ENCODE data around the gene PHACTR3. TPM values are rescaled to one million over a fixed set of nuclear protein-coding genes. Genes with fewer than 3 reads are reported as not detected.

The PHACTR3 gene
- total RNA-seq, 4 donors from 2014 or later = 0.54 to 0.81 (median 0.59) TPM; not detected in 1

DNA sequence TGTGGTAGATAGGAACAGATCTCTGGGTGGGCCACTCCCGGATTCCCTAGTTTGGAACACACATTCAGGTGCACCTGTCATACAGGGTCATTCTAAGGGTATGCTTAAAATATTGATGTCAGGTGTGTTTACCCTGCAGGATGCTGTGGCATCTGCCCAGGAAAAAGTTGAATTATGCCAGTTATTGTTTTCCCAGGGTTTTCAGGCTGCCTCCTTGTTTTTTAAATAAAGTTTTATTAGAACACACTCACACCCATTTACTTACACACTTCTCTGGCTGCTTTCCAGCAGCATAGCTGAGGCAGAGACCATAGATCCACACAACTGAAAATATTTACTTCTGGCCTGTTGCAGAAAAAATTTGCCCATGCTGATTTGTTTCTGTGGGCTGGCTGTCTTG, 76.5 kb downstream of the PHACTR3 start:
- Histone ChIP-seq H3K4me1 (peaks cover 0 to 18% (median 0%) of the 10 kb centered on the region in 3 donors), H3K4me3 (no peak overlapping the region), H3K36me3 (no peaks in the 10 kb centered on the region), H3K27me3 (peaks cover 38% of the 10 kb centered on the region), H3K27ac (no peak overlapping the region), H3K9me3 (no peaks in the 10 kb centered on the region)
- TF ChIP-seq EP300 (IDR thresholded peaks at IDR 0.05) (no peak), POLR2A (IDR thresholded peaks at IDR 0.05) (no peak), POLR2AphosphoS5 (IDR thresholded peaks at IDR 0.05) (no peak)
- TF ChIP-seq, protein P1, sequence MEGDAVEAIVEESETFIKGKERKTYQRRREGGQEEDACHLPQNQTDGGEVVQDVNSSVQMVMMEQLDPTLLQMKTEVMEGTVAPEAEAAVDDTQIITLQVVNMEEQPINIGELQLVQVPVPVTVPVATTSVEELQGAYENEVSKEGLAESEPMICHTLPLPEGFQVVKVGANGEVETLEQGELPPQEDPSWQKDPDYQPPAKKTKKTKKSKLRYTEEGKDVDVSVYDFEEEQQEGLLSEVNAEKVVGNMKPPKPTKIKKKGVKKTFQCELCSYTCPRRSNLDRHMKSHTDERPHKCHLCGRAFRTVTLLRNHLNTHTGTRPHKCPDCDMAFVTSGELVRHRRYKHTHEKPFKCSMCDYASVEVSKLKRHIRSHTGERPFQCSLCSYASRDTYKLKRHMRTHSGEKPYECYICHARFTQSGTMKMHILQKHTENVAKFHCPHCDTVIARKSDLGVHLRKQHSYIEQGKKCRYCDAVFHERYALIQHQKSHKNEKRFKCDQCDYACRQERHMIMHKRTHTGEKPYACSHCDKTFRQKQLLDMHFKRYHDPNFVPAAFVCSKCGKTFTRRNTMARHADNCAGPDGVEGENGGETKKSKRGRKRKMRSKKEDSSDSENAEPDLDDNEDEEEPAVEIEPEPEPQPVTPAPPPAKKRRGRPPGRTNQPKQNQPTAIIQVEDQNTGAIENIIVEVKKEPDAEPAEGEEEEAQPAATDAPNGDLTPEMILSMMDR (IDR thresholded peaks at IDR 0.05) = no peak
- WGBS, 2 donors (ENCODE audit: low coverage in 1 of 2) = 80 to 88% methylated on average over 1 of the region's 1 CpG
- no peak for ATAC-seq

DNA sequence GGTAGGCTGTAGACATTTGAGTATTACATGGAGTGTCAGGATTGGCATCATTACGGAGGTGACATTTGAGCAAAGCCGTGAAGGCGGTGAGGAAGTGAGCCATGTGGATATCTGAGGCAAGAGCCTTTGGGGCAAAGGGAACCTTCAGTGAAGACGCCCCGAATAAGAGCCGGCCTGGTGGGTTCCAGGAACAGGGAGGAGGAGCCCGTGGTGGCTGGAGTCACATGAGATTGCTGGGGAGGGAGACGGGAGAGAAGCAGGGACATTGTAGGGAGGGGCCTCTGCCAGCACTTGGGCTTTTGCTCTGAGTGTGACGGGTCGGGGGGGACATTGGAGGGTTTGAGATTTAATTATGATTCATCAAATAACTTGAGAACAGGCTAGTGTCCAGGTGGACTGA, 78.3 kb downstream of the PHACTR3 start:
- peaks cover 29% of the 10 kb centered on the region for H3K27me3 ChIP-seq
- no peak for ATAC-seq

DNA sequence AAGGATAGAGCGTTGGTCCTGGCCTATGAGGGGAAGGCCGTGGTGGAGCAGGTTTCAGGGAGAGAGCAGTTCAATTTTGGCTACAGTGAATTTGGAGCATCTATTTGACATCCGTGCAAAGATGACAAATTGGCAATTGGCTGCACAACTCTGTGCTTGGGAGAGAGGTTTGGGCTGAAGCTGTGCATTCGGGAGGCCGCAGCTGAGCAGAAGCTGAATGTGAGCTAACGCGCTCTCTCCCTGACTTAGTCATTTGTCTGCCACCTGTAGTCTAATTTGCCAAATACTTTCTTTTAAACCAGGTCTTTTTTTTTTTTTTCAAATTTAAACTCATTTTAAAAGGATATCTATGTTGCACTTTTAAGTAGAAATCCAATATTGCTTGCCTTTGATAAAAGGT, 78.8 kb downstream of the PHACTR3 start:
- Histone ChIP-seq H3K27ac (no peak overlapping the region), H3K36me3 (no peaks in the 10 kb centered on the region), H3K9me3 (no peaks in the 10 kb centered on the region), H3K27me3 (peaks cover 26% of the 10 kb centered on the region), H3K4me3 (no peak overlapping the region), H3K4me1 (peaks cover 0 to 6% (median 0%) of the 10 kb centered on the region in 3 donors)
- ATAC-seq = no peak
- TF ChIP-seq, protein P1 (IDR thresholded peaks at IDR 0.05) = no peak
- TF ChIP-seq POLR2A (IDR thresholded peaks at IDR 0.05) = no peak
- TF ChIP-seq POLR2AphosphoS5 (IDR thresholded peaks at IDR 0.05) = no peak
- TF ChIP-seq EP300 (IDR thresholded peaks at IDR 0.05) = no peak
- WGBS, 2 donors (ENCODE audit: low coverage in 1 of 2) = 87 to 89% methylated on average over 7 of the region's 7 CpGs

More for the DNA sequence above, 78.3 kb downstream of the PHACTR3 start:
- no peaks in the 10 kb centered on the region for H3K9me3 ChIP-seq
- WGBS, 2 donors (ENCODE audit: low coverage in 1 of 2) = 50 to 72% methylated on average over 1 to 10 of the region's 10 CpGs
- peaks cover 0 to 7% (median 0%) of the 10 kb centered on the region in 3 donors for H3K4me1 ChIP-seq
- no peak overlapping the region for H3K27ac ChIP-seq
- H3K4me3 ChIP-seq = no peak overlapping the region
- no peak for TF ChIP-seq EP300 (IDR thresholded peaks at IDR 0.05)
- TF ChIP-seq POLR2AphosphoS5 (IDR thresholded peaks at IDR 0.05) = no peak
- TF ChIP-seq, protein P1 (IDR thresholded peaks at IDR 0.05) = no peak
- no peak for TF ChIP-seq POLR2A (IDR thresholded peaks at IDR 0.05)
- H3K36me3 ChIP-seq = no peaks in the 10 kb centered on the region

DNA sequence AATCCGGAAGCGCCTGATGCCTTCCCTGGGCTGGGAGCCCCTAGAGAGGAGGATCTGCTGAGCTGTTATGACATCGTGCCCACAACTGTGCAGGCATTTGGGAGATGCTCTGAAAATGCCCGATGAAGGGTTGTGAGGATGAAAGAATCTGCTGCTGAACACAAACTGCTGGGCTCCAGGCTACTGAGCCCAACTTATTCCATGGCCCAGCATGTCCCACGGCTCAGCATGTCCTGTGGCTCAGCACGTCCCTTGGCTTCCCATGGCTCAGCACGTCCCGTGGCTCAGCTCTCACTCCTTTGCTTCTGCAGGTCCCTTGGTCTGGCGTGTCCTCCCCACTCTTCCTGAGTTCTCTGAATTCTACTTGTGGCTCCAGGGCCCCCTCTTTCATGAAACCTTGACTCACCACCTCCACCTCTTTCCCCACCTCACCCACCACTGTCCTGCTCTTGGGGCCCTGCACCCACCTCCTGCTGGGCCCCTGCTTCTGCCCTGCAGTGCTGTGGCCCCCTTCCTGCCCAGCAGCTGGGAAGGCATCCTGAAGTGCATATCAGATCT, 80.4 kb downstream of the PHACTR3 start:
- TF ChIP-seq EP300 (IDR thresholded peaks at IDR 0.05) = no peak
- no peak for TF ChIP-seq POLR2A (IDR thresholded peaks at IDR 0.05)
- TF ChIP-seq POLR2AphosphoS5 (IDR thresholded peaks at IDR 0.05) = no peak
- TF ChIP-seq, protein P1 (IDR thresholded peaks at IDR 0.05) = no peak
- WGBS, 2 donors (ENCODE audit: low coverage in 1 of 2) = 72 to 97% methylated on average over 5 of the region's 9 CpGs

More for the DNA sequence above, 80.4 kb downstream of the PHACTR3 start:
- Histone ChIP-seq H3K27ac (no peak overlapping the region), H3K9me3 (no peaks in the 10 kb centered on the region), H3K4me3 (no peak overlapping the region), H3K4me1 (no peaks in the 10 kb centered on the region), H3K27me3 (peaks cover 23% of the 10 kb centered on the region), H3K36me3 (no peaks in the 10 kb centered on the region)
- ATAC-seq = no peak

All from gastroesophageal sphincter (tissue), 4 donors.